ENCODE results near the gene PARL. TPM values are rescaled to one million over a fixed set of nuclear protein-coding genes. Genes with fewer than 3 reads are reported as not detected.

PARL gene
- total and polyA plus RNA-seq, 2 of the 8 experiments (the other 6 are each of a cell fraction or from before 2014, with no cell fraction given): 62.7 to 85.0 TPM

DNA sequence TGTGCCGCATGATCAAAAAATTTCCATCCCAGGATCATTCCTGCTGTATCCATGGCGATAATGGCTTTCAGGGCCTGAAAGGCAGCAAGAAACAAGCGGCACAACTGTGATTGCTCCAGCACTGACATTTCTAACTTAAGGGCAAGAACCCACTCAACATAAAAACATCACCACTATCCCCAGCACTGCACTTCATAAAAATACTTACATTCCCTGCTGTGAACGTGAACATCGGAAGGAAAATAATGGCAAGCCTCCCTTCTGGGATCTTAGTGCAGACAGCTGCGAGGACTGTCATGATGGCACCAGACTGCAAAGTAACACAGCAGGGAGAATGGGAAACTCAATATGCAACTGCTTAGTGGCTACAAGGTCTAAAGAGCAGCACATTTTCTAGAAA is 51.2 kb downstream of the PARL start:
- H4K20me1 ChIP-seq (replicated peaks in 1 of 2; ENCODE audit: control insufficient read depth in 1 of 2, insufficient read depth in 2 of 2, low read length in 2 of 2): peaks cover 0 to 2% of the 10 kb centered on the region in 2 experiments
- H3K27me3 ChIP-seq (replicated peaks in 1 of 4; ENCODE audit: control insufficient read depth in 3 of 4, extremely low read depth in 1 of 4, insufficient read depth in 3 of 4, low read length in 3 of 4): no peaks in the 10 kb centered on the region
- no peak overlapping the region for H2BK5ac ChIP-seq (ENCODE audit: low read depth, low read length)
- no peaks in the 10 kb centered on the region for H3K23me2 ChIP-seq (ENCODE audit: low read depth, low read length)
- H3K27ac ChIP-seq (ENCODE audit: low read depth, low read length): no peak overlapping the region
- H2BK120ac ChIP-seq (replicated peaks; ENCODE audit: low read depth, low read length): no peak overlapping the region
- H2AFZ ChIP-seq (ENCODE audit: low read length): no peak overlapping the region
- no peaks in the 10 kb centered on the region for H3K79me2 ChIP-seq (ENCODE audit: control insufficient read depth in 1 of 2, insufficient read depth in 2 of 2, low read length in 2 of 2)
- H2BK15ac ChIP-seq (ENCODE audit: low read length): no peak overlapping the region
- peaks cover 2 to 18% (median 15%) of the 10 kb centered on the region in 4 experiments; a peak in 6 of 8 replicates for H3K36me3 ChIP-seq (ENCODE audit: control insufficient read depth in 2 of 4, insufficient read depth in 4 of 4, low read length in 3 of 4)
- H3K4me3 ChIP-seq (ENCODE audit: extremely low read depth in 1 of 4, insufficient read depth in 2 of 4, low read depth in 3 of 4, low read length in 4 of 4): no peak overlapping the region
- no peaks in the 10 kb centered on the region for H3K79me1 ChIP-seq (ENCODE audit: low read depth, low read length)
- H2AK5ac ChIP-seq (ENCODE audit: low read depth, low read length): no peak overlapping the region
- H2BK12ac ChIP-seq (ENCODE audit: low read depth, low read length): no peak overlapping the region
- no peak overlapping the region for H4K8ac ChIP-seq (ENCODE audit: extremely low read depth, insufficient read depth, low read length)
- ChIA-PET POLR2A (ENCODE audit: partially characterized antibody) (no interaction called here), CTCF (ENCODE audit: partially characterized antibody) (interaction anchor here (1.2 kb wide), 1 partner anchor 18 kb away, joined by 3 read pairs; no protein-coding TSS in a partner anchor)
- H3K9ac ChIP-seq (replicated peaks in 1 of 4; ENCODE audit: extremely low read depth in 1 of 4, low read depth in 3 of 4, low read length in 3 of 4): no peak overlapping the region
- no peak overlapping the region for H3K14ac ChIP-seq (ENCODE audit: insufficient read length)
- H3K4me2 ChIP-seq (ENCODE audit: insufficient read depth in 1 of 2, low read depth in 2 of 2, low read length in 2 of 2): no peak overlapping the region
- H3K9me3 ChIP-seq (ENCODE audit: insufficient read depth in 2 of 2, low read depth in 1 of 2, low read length in 1 of 2): no peaks in the 10 kb centered on the region
- H4K5ac ChIP-seq (ENCODE audit: insufficient read length, low read depth, low read length): no peak overlapping the region
- no peak overlapping the region for H3K18ac ChIP-seq (ENCODE audit: extremely low read depth, low read length)
- FAIRE-seq (no peak), DNase-seq (ENCODE audit: low read depth in 1 of 2, low spot score in 2 of 2) (peak in 1 of 2 experiments; percentile 10)
- H3K4ac ChIP-seq (replicated peaks; ENCODE audit: insufficient read length, low read depth, low read length): no peak overlapping the region
- 91% methylated on average over 6 of the region's 6 CpGs; no CpG with 5 or more reads in 1 of the 2 experiments for WGBS, 2 experiments (ENCODE audit: extremely low coverage in 1 of 2, insufficient coverage in 1 of 2, insufficient read length in 1 of 2, insufficient replicate concordance in 2 of 2, low coverage in 1 of 2, low lambda C conversion rate in 2 of 2, missing lambda C conversion rate in 1 of 2)
- H2BK20ac ChIP-seq (ENCODE audit: low read length): no peak overlapping the region
- H3K56ac ChIP-seq (replicated peaks; ENCODE audit: insufficient read length, low read depth, low read length): no peak overlapping the region
- no peak overlapping the region for H3K23ac ChIP-seq (ENCODE audit: insufficient read length)
- no peak overlapping the region for H4K91ac ChIP-seq (replicated peaks; ENCODE audit: insufficient read length, low read length)
- no peaks in the 10 kb centered on the region for H3K4me1 ChIP-seq (replicated peaks in 1 of 4; ENCODE audit: control insufficient read depth in 3 of 4, insufficient read depth in 4 of 4, low read length in 3 of 4)
- TF ChIP-seq CBX5 (IDR thresholded peaks at IDR 0.05; ENCODE audit: low read depth, low read length) (no peak), SP4 (IDR thresholded peaks at IDR 0.05; ENCODE audit: low read length) (no peak), SP2 (IDR thresholded peaks at IDR 0.05; ENCODE audit: low read length) (no peak), POLR2A (IDR thresholded peaks at IDR 0.05; ENCODE audit: control extremely low read depth in 1 of 2, low read depth in 2 of 2, low read length in 2 of 2) (no peak), SRF (IDR thresholded peaks at IDR 0.05; ENCODE audit: low read depth, low read length) (no peak), TCF12 (IDR thresholded peaks at IDR 0.05; ENCODE audit: low read depth, low read length) (no peak), JUND (IDR thresholded peaks at IDR 0.05; ENCODE audit: low read length) (no peak), ASH2L (IDR thresholded peaks at IDR 0.05; ENCODE audit: low read length) (no peak), HDAC2 (IDR thresholded peaks at IDR 0.05; ENCODE audit: borderline replicate concordance in 1 of 2, low read depth in 2 of 2, low read length in 2 of 2) (no peak), TAF7 (optimal IDR thresholded peaks at IDR 0.05; ENCODE audit: borderline replicate concordance, low read depth, low read length) (no peak), POU5F1 (IDR thresholded peaks at IDR 0.05; ENCODE audit: low read depth, low read length) (no peak), HDAC6 (IDR thresholded peaks at IDR 0.05; ENCODE audit: low read depth, low read length) (no peak)
- TF ChIP-seq, protein P1, sequence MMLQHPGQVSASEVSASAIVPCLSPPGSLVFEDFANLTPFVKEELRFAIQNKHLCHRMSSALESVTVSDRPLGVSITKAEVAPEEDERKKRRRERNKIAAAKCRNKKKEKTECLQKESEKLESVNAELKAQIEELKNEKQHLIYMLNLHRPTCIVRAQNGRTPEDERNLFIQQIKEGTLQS (IDR thresholded peaks at IDR 0.05; ENCODE audit: insufficient read depth, low read depth, low read length): no peak
- TF ChIP-seq, protein P2, sequence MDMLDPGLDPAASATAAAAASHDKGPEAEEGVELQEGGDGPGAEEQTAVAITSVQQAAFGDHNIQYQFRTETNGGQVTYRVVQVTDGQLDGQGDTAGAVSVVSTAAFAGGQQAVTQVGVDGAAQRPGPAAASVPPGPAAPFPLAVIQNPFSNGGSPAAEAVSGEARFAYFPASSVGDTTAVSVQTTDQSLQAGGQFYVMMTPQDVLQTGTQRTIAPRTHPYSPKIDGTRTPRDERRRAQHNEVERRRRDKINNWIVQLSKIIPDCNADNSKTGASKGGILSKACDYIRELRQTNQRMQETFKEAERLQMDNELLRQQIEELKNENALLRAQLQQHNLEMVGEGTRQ (IDR thresholded peaks at IDR 0.05; ENCODE audit: low read length): no peak

Data from H1 (cell line).